Right renal pelvis (tissue), 4 donors: ENCODE results near the gene SIGLEC10. TPM values are rescaled to one million over a fixed set of nuclear protein-coding genes. Genes with fewer than 3 reads are reported as not detected.
"Not testable (repeated sequence)": the region's sequence is repeated elsewhere in the genome, so short reads cannot be mapped to it uniquely, and the experiment has no call there.

Experiments used
- DNase-seq, 4 donors: peaks; one replicate each; pipeline ENCODE4 v3.0.0-alpha.2; 2013; ENCODE audit warnings: low read depth in 4 of 4, low spot score in 3 of 4, missing footprints in 1 of 4
- polyA plus RNA-seq, 4 donors: library from polyadenylated mRNA; unstranded; fragments of 120-200 nt; gene quantifications; one replicate each; pipeline ENCODE4 v1.2.1, GENCODE V29; 2013; ENCODE audit not compliant: insufficient read length in 4 of 4

The SIGLEC10 gene
- polyA plus RNA-seq, 4 donors, result 0.87 to 1.3 (median 1.1) TPM

- DNase-seq, result no peak
These were observed 23.5 kb upstream of the SIGLEC10 start for GRCh38 chr19:51440846-51441409.

- DNase-seq, result no peak
These were observed 22.6 kb upstream of the SIGLEC10 start for GRCh38 chr19:51440052-51440451.

GRCh38 chr19:51439021-51439465, 21.6 kb upstream of the SIGLEC10 start:
- DNase-seq, result no peak

- no peak for DNase-seq
These were observed 17.0 kb upstream of the SIGLEC10 start for GRCh38 chr19:51434456-51434855.

GRCh38 chr19:51433043-51433442, 15.6 kb upstream of the SIGLEC10 start:
- DNase-seq, result no peak

- no peak for DNase-seq
These were observed 13.7 kb upstream of the SIGLEC10 start for GRCh38 chr19:51431124-51431523.

GRCh38 chr19:51430221-51430620, 12.8 kb upstream of the SIGLEC10 start:
- no peak for DNase-seq

GRCh38 chr19:51427201-51427600, 9.8 kb upstream of the SIGLEC10 start:
- DNase-seq, result no peak

GRCh38 chr19:51422053-51422448, 4.6 kb upstream of the SIGLEC10 start:
- peak; percentile 71 to 75 (median 73) for DNase-seq

GRCh38 chr19:51421229-51422052, 4.0 kb upstream of the SIGLEC10 start:
- DNase-seq, result no peak

- not testable (repeated sequence) for DNase-seq
These were observed 3.1 kb upstream of the SIGLEC10 start for GRCh38 chr19:51420511-51420910.

- no peak for DNase-seq
These were observed 1.3 kb upstream of the SIGLEC10 start for GRCh38 chr19:51418707-51419106.

GRCh38 chr19:51417810-51418157, 342 bp upstream of the SIGLEC10 start:
- no peak for DNase-seq

- DNase-seq, result not testable (repeated sequence)
These were observed 1.0 kb downstream of the SIGLEC10 start for GRCh38 chr19:51416422-51416821.

- DNase-seq, result no peak
These were observed 2.3 kb downstream of the SIGLEC10 start for GRCh38 chr19:51415187-51415586.

GRCh38 chr19:51410950-51411748, 6.3 kb downstream of the SIGLEC10 start:
- DNase-seq, result no peak

GRCh38 chr19:51407511-51408131, 9.8 kb downstream of the SIGLEC10 start:
- no peak for DNase-seq

GRCh38 chr19:51402117-51402516, 15.3 kb downstream of the SIGLEC10 start:
- DNase-seq, result no peak

- not testable (repeated sequence) for DNase-seq
These were observed 17.5 kb downstream of the SIGLEC10 start for GRCh38 chr19:51399936-51400335.

GRCh38 chr19:51399231-51399630, 18.2 kb downstream of the SIGLEC10 start:
- DNase-seq, result no peak
